GM23338 (cell line): ENCODE measurements around the gene CLCN2. TPM values are rescaled to one million over a fixed set of nuclear protein-coding genes. Genes with fewer than 3 reads are reported as not detected.

Experiments used
- ATAC-seq: fragments of 200-7000 bp; cut with Tn5 transposase; 3 replicates; pipeline ENCODE4 v1.9.1; 2020
- DNase-seq: peaks from one replicate; pipeline ENCODE4 v3.0.0-alpha.2; 2015; ENCODE audit warnings: low spot score
- H2AFZ ChIP-seq: fragments of 200-600 bp; sonication (generic); 2 replicates; pipeline ENCODE4 v1.8.0; 2016; ENCODE audit warnings: antibody characterized with exemption, mild to moderate bottlenecking, moderate library complexity
- H3F3A ChIP-seq: fragments of 200-600 bp; sonication (generic); replicated peaks from 2 replicates; pipeline ENCODE4 v1.8.0; 2017; ENCODE audit warnings: antibody characterized with exemption, mixed run types, low read depth
- H3K27ac ChIP-seq: fragments of 200-600 bp; sonication (generic); 2 replicates; pipeline ENCODE4 v1.6.1; 2016; ENCODE audit warnings: low read depth
- H3K27me3 ChIP-seq: fragments of 200-600 bp; sonication (generic); 2 replicates; pipeline ENCODE4 v1.8.0; 2016; ENCODE audit warnings: mild to moderate bottlenecking, mixed run types, moderate library complexity; ENCODE audit not compliant: insufficient read depth
- H3K36me3 ChIP-seq: fragments of 200-600 bp; sonication (generic); 2 replicates; pipeline ENCODE4 v1.8.0; 2016; ENCODE audit warnings: mild to moderate bottlenecking; ENCODE audit not compliant: insufficient read depth
- H3K4me1 ChIP-seq: fragments of 200-600 bp; sonication (generic); 2 replicates; pipeline ENCODE4 v1.8.0; 2016; ENCODE audit warnings: mild to moderate bottlenecking, moderate library complexity; ENCODE audit not compliant: insufficient read depth
- H3K4me2 ChIP-seq: fragments of 200-600 bp; sonication (generic); 2 replicates; pipeline ENCODE4 v1.7.1; 2017; ENCODE audit warnings: mixed run types
- H3K4me3 ChIP-seq: fragments of 200-600 bp; sonication (generic); 2 replicates; pipeline ENCODE4 v1.6.1; 2016; ENCODE audit warnings: mixed run types
- H3K79me2 ChIP-seq: fragments of 200-600 bp; sonication (generic); replicated peaks from 2 replicates; pipeline ENCODE4 v1.8.0; 2017; ENCODE audit warnings: mild to moderate bottlenecking; ENCODE audit not compliant: insufficient read depth
- H3K9me2 ChIP-seq: fragments of 200-600 bp; sonication (generic); 2 replicates; pipeline ENCODE4 v1.8.0; 2017; ENCODE audit not compliant: insufficient read depth
- H4K20me1 ChIP-seq: fragments of 200-600 bp; sonication (generic); replicated peaks from 2 replicates; pipeline ENCODE4 v1.8.0; 2017; ENCODE audit warnings: mild to moderate bottlenecking; ENCODE audit not compliant: insufficient read depth
- H3K27ac Mint-ChIP-seq: 2 replicates; pipeline ENCODE4 v1.8.0; 2020; ENCODE audit warnings: inconsistent platforms, mild to moderate bottlenecking, moderate library complexity, mixed read lengths
- H3K27me3 Mint-ChIP-seq: 3 replicates; pipeline ENCODE4 v1.8.0; 2022; ENCODE audit warnings: low read depth, mild to moderate bottlenecking, moderate library complexity, mixed read lengths, inconsistent platforms; ENCODE audit not compliant: insufficient read depth, poor library complexity
- H3K36me3 Mint-ChIP-seq: 3 replicates; pipeline ENCODE4 v1.8.0; 2021; ENCODE audit warnings: low read depth, mild to moderate bottlenecking, inconsistent platforms, moderate library complexity, mixed read lengths
- H3K4me1 Mint-ChIP-seq: 3 replicates; pipeline ENCODE4 v1.8.0; 2020; ENCODE audit warnings: mild to moderate bottlenecking, inconsistent platforms, mixed read lengths
- H3K4me3 Mint-ChIP-seq: 3 replicates; pipeline ENCODE4 v1.8.0; 2021; ENCODE audit warnings: moderate library complexity, mild to moderate bottlenecking, inconsistent platforms, mixed read lengths
- H3K9me3 Mint-ChIP-seq: 3 replicates; pipeline ENCODE4 v1.8.0; 2020; ENCODE audit warnings: moderate library complexity, mild to moderate bottlenecking, inconsistent platforms, mixed read lengths
- CREB1 ChIP-seq: fragments of 250-450 bp; sonication (Bioruptor Pico); IDR thresholded peaks from 2 replicates; pipeline ENCODE4 v1.5.0; 2020; ENCODE audit warnings: low read depth, mild to moderate bottlenecking, moderate library complexity
- EZH2 ChIP-seq: fragments of 200-600 bp; sonication (generic); IDR thresholded peaks from one replicate; pipeline ENCODE4 v1.8.0; 2017; ENCODE audit warnings: antibody characterized with exemption, mild to moderate bottlenecking, low read depth; ENCODE audit not compliant: unreplicated experiment
- EZH2phosphoT487 ChIP-seq: fragments of 200-600 bp; sonication (generic); IDR thresholded peaks from one replicate; pipeline ENCODE4 v1.8.1; 2018; ENCODE audit warnings: antibody characterized with exemption; ENCODE audit not compliant: unreplicated experiment
- JUNB ChIP-seq: IDR thresholded peaks from one replicate; pipeline ENCODE4 v1.6.1; 2016; ENCODE audit warnings: antibody characterized with exemption; ENCODE audit not compliant: unreplicated experiment
- NANOG ChIP-seq: IDR thresholded peaks from 2 replicates; pipeline ENCODE4 v1.6.1; 2016; ENCODE audit warnings: antibody characterized with exemption, borderline replicate concordance
- POLR2AphosphoS5 ChIP-seq: IDR thresholded peaks from 2 replicates; pipeline ENCODE4 v1.6.1; 2016; ENCODE audit warnings: antibody characterized with exemption, low read depth
- STAT1 ChIP-seq: IDR thresholded peaks from one replicate; pipeline ENCODE4 v1.6.1; 2016; ENCODE audit warnings: antibody characterized with exemption; ENCODE audit not compliant: unreplicated experiment
- ZNF114 ChIP-seq: fragments of 250-450 bp; sonication (Bioruptor Pico); IDR thresholded peaks from 2 replicates; pipeline ENCODE4 v1.5.0; 2020; ENCODE audit warnings: mild to moderate bottlenecking, moderate library complexity
- ZNF331 ChIP-seq: fragments of 250-450 bp; sonication (Bioruptor Pico); IDR thresholded peaks from 2 replicates; pipeline ENCODE4 v1.5.0; 2020; ENCODE audit warnings: low read depth, mild to moderate bottlenecking, moderate library complexity
- polyA plus RNA-seq: library from polyadenylated mRNA; unstranded; fragments of >200 nt; fragmentation: Nextera tagmentation; extraction: Ambion mirVana; gene quantifications from 2 replicates; pipeline ENCODE4 v1.2.1, GENCODE V29; 2016
- total RNA-seq: library from RNA; depleted of rRNA; stranded (reverse); fragments of >200 nt; shearing (Covaris generic); gene quantifications from 2 replicates; pipeline ENCODE4 v1.2.3, GENCODE V29; 2014
- TF ChIP-seq, protein P1 (sequence below): fragments of 250-450 bp; sonication (Bioruptor Pico); IDR thresholded peaks from 2 replicates; pipeline ENCODE4 v1.5.0; 2020; ENCODE audit warnings: mild to moderate bottlenecking, moderate library complexity
- TF ChIP-seq, protein P2 (sequence below): IDR thresholded peaks from 2 replicates; pipeline ENCODE4 v1.6.1; 2016; ENCODE audit warnings: antibody characterized with exemption
- TF ChIP-seq, protein P3 (sequence below), 2 experiments: fragments of 200-600 bp in 1 of 2; sonication (generic) in 1 of 2; conservative IDR thresholded peaks; 2 replicates each; pipeline versions ENCODE4 v1.5.1 to v1.6.1; 2016 to 2017; ENCODE audit warnings: antibody characterized with exemption in 2 of 2, low read depth in 2 of 2, mild to moderate bottlenecking in 2 of 2, moderate library complexity in 1 of 2
- TF ChIP-seq, protein P4 (sequence below): IDR thresholded peaks from one replicate; pipeline ENCODE4 v1.6.1; 2018; ENCODE audit warnings: antibody characterized with exemption; ENCODE audit not compliant: unreplicated experiment

The CLCN2 gene
- total and polyA plus RNA-seq, 2 experiments from 2014 or later, result 7.0 to 9.2 TPM

- H4K20me1 ChIP-seq, result peaks cover 52% of the 10 kb centered on the region
- ATAC-seq, result no peak
- peaks cover 32% of the 10 kb centered on the region for H3K4me1 Mint-ChIP-seq
Observed at GRCh38 chr3:184334470-184335158, 26.8 kb downstream of the CLCN2 start.

More at GRCh38 chr3:184334470-184335158, 26.8 kb downstream of the CLCN2 start:
- H3K36me3 ChIP-seq, result peaks cover 39% of the 10 kb centered on the region
- peaks cover 59% of the 10 kb centered on the region for H3K36me3 Mint-ChIP-seq
- H3K4me1 ChIP-seq, result peaks cover 27% of the 10 kb centered on the region
- peaks cover 62% of the 10 kb centered on the region for H3F3A ChIP-seq
- H3K9me2 ChIP-seq, result no peaks in the 10 kb centered on the region
- peaks cover 3% of the 10 kb centered on the region; the same call in 1 of the 3 replicates for H3K9me3 Mint-ChIP-seq
- H3K27ac ChIP-seq, result peak overlapping the region; percentile 98
- H3K27ac Mint-ChIP-seq, result peak overlapping the region; percentile 38; the same call in 1 of the 2 replicates
- DNase-seq, result no peak
- peak overlapping the region; percentile 86; the same call in 1 of the 2 replicates for H3K4me3 ChIP-seq
- H3K4me2 ChIP-seq, result no peak overlapping the region
- H3K27me3 Mint-ChIP-seq, result peaks cover 36% of the 10 kb centered on the region
- H3K27me3 ChIP-seq, result no peaks in the 10 kb centered on the region
- no peak overlapping the region for H2AFZ ChIP-seq
- no peak for TF ChIP-seq POLR2AphosphoS5
- TF ChIP-seq, protein P1, sequence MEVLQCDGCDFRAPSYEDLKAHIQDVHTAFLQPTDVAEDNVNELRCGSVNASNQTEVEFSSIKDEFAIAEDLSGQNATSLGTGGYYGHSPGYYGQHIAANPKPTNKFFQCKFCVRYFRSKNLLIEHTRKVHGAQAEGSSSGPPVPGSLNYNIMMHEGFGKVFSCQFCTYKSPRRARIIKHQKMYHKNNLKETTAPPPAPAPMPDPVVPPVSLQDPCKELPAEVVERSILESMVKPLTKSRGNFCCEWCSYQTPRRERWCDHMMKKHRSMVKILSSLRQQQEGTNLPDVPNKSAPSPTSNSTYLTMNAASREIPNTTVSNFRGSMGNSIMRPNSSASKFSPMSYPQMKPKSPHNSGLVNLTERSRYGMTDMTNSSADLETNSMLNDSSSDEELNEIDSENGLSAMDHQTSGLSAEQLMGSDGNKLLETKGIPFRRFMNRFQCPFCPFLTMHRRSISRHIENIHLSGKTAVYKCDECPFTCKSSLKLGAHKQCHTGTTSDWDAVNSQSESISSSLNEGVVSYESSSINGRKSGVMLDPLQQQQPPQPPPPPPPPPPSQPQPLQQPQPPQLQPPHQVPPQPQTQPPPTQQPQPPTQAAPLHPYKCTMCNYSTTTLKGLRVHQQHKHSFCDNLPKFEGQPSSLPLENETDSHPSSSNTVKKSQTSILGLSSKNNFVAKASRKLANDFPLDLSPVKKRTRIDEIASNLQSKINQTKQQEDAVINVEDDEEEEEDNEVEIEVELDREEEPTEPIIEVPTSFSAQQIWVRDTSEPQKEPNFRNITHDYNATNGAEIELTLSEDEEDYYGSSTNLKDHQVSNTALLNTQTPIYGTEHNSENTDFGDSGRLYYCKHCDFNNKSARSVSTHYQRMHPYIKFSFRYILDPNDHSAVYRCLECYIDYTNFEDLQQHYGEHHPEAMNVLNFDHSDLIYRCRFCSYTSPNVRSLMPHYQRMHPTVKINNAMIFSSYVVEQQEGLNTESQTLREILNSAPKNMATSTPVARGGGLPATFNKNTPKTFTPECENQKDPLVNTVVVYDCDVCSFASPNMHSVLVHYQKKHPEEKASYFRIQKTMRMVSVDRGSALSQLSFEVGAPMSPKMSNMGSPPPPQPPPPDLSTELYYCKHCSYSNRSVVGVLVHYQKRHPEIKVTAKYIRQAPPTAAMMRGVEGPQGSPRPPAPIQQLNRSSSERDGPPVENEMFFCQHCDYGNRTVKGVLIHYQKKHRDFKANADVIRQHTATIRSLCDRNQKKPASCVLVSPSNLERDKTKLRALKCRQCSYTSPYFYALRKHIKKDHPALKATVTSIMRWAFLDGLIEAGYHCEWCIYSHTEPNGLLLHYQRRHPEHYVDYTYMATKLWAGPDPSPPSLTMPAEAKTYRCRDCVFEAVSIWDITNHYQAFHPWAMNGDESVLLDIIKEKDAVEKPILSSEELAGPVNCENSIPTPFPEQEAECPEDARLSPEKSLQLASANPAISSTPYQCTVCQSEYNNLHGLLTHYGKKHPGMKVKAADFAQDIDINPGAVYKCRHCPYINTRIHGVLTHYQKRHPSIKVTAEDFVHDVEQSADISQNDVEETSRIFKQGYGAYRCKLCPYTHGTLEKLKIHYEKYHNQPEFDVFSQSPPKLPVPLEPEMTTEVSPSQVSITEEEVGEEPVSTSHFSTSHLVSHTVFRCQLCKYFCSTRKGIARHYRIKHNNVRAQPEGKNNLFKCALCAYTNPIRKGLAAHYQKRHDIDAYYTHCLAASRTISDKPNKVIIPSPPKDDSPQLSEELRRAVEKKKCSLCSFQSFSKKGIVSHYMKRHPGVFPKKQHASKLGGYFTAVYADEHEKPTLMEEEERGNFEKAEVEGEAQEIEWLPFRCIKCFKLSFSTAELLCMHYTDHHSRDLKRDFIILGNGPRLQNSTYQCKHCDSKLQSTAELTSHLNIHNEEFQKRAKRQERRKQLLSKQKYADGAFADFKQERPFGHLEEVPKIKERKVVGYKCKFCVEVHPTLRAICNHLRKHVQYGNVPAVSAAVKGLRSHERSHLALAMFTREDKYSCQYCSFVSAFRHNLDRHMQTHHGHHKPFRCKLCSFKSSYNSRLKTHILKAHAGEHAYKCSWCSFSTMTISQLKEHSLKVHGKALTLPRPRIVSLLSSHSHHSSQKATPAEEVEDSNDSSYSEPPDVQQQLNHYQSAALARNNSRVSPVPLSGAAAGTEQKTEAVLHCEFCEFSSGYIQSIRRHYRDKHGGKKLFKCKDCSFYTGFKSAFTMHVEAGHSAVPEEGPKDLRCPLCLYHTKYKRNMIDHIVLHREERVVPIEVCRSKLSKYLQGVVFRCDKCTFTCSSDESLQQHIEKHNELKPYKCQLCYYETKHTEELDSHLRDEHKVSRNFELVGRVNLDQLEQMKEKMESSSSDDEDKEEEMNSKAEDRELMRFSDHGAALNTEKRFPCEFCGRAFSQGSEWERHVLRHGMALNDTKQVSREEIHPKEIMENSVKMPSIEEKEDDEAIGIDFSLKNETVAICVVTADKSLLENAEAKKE, result no peak
- TF ChIP-seq, protein P2, sequence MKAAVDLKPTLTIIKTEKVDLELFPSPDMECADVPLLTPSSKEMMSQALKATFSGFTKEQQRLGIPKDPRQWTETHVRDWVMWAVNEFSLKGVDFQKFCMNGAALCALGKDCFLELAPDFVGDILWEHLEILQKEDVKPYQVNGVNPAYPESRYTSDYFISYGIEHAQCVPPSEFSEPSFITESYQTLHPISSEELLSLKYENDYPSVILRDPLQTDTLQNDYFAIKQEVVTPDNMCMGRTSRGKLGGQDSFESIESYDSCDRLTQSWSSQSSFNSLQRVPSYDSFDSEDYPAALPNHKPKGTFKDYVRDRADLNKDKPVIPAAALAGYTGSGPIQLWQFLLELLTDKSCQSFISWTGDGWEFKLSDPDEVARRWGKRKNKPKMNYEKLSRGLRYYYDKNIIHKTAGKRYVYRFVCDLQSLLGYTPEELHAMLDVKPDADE, result no peak
- no peak for TF ChIP-seq EZH2phosphoT487
- TF ChIP-seq ZNF331 (CRISPR knock-in tag), result no peak
- TF ChIP-seq CREB1, result no peak
- TF ChIP-seq NANOG, result no peak
- TF ChIP-seq ZNF114, result no peak
- TF ChIP-seq STAT1, result no peak
- no peak for TF ChIP-seq JUNB
- TF ChIP-seq, protein P3, sequence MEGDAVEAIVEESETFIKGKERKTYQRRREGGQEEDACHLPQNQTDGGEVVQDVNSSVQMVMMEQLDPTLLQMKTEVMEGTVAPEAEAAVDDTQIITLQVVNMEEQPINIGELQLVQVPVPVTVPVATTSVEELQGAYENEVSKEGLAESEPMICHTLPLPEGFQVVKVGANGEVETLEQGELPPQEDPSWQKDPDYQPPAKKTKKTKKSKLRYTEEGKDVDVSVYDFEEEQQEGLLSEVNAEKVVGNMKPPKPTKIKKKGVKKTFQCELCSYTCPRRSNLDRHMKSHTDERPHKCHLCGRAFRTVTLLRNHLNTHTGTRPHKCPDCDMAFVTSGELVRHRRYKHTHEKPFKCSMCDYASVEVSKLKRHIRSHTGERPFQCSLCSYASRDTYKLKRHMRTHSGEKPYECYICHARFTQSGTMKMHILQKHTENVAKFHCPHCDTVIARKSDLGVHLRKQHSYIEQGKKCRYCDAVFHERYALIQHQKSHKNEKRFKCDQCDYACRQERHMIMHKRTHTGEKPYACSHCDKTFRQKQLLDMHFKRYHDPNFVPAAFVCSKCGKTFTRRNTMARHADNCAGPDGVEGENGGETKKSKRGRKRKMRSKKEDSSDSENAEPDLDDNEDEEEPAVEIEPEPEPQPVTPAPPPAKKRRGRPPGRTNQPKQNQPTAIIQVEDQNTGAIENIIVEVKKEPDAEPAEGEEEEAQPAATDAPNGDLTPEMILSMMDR (conservative IDR thresholded peaks at IDR 0.05; ENCODE audit: low read depth in 2 of 2), result no peak
- TF ChIP-seq, protein P4, sequence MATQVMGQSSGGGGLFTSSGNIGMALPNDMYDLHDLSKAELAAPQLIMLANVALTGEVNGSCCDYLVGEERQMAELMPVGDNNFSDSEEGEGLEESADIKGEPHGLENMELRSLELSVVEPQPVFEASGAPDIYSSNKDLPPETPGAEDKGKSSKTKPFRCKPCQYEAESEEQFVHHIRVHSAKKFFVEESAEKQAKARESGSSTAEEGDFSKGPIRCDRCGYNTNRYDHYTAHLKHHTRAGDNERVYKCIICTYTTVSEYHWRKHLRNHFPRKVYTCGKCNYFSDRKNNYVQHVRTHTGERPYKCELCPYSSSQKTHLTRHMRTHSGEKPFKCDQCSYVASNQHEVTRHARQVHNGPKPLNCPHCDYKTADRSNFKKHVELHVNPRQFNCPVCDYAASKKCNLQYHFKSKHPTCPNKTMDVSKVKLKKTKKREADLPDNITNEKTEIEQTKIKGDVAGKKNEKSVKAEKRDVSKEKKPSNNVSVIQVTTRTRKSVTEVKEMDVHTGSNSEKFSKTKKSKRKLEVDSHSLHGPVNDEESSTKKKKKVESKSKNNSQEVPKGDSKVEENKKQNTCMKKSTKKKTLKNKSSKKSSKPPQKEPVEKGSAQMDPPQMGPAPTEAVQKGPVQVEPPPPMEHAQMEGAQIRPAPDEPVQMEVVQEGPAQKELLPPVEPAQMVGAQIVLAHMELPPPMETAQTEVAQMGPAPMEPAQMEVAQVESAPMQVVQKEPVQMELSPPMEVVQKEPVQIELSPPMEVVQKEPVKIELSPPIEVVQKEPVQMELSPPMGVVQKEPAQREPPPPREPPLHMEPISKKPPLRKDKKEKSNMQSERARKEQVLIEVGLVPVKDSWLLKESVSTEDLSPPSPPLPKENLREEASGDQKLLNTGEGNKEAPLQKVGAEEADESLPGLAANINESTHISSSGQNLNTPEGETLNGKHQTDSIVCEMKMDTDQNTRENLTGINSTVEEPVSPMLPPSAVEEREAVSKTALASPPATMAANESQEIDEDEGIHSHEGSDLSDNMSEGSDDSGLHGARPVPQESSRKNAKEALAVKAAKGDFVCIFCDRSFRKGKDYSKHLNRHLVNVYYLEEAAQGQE, result no peak
- no peak for TF ChIP-seq EZH2
- H3K79me2 ChIP-seq, result peaks cover 32% of the 10 kb centered on the region
- no peak overlapping the region for H3K4me3 Mint-ChIP-seq
